ENCODE data around the gene BRCC3. TPM values are rescaled to one million over a fixed set of nuclear protein-coding genes. Genes with fewer than 3 reads are reported as not detected.
A peak's percentile ranks its signal among the peaks of the same experiment; 100 is the strongest.

The BRCC3 gene
- total RNA-seq, 2 experiments from 2014 or later, result 28.1 to 30.3 TPM

GRCh38 chrX:155035688-155036087, 35.6 kb upstream of the BRCC3 start:
- POLR2A ChIA-PET, result no interaction called here
- H3K27me3 Mint-ChIP-seq, result no peaks in the 10 kb centered on the region
- H3K36me3 Mint-ChIP-seq (ENCODE audit: low read depth), result peaks cover 34% of the 10 kb centered on the region
- peaks cover 3% of the 10 kb centered on the region for H3K9me3 Mint-ChIP-seq (ENCODE audit: low read depth)
- CTCF ChIA-PET, result no interaction called here
- peaks cover 22% of the 10 kb centered on the region for H3K4me1 Mint-ChIP-seq
- ATAC-seq, result no peak
- DNase-seq, result no peak
- H3K27ac Mint-ChIP-seq, result no peak overlapping the region
- H3K4me3 Mint-ChIP-seq, result no peak overlapping the region
- intact Hi-C loops (cut with DNase I, micrococcal nuclease), result no loop called here

GRCh38 chrX:155046129-155046810, 25.0 kb upstream of the BRCC3 start:
- ATAC-seq (no peak), DNase-seq (no peak)
- Mint-ChIP-seq H3K27ac (no peak overlapping the region), H3K27me3 (no peaks in the 10 kb centered on the region), H3K9me3 (ENCODE audit: low read depth) (no peaks in the 10 kb centered on the region), H3K4me3 (no peak overlapping the region), H3K36me3 (ENCODE audit: low read depth) (peaks cover 10% of the 10 kb centered on the region), H3K4me1 (peaks cover 35% of the 10 kb centered on the region)
- intact Hi-C loops (cut with DNase I, micrococcal nuclease), result no loop called here
- ChIA-PET POLR2A (no interaction called here), CTCF (interaction anchor here (0.8 to 2.3 kb wide), 4 partner anchors 11 to 171 kb away, joined by 3 to 13 read pairs (median 4); no protein-coding TSS in a partner anchor)

- Mint-ChIP-seq H3K9me3 (ENCODE audit: low read depth) (no peaks in the 10 kb centered on the region), H3K36me3 (ENCODE audit: low read depth) (peaks cover 15% of the 10 kb centered on the region), H3K4me3 (no peak overlapping the region), H3K4me1 (peaks cover 39% of the 10 kb centered on the region), H3K27me3 (no peaks in the 10 kb centered on the region), H3K27ac (no peak overlapping the region)
- DNase-seq, result no peak
- no peak for ATAC-seq
- intact Hi-C loops (cut with DNase I, micrococcal nuclease), result no loop called here
- ChIA-PET POLR2A (no interaction called here), CTCF (interaction anchor here (0.7 to 2.3 kb wide), 5 partner anchors 10 to 170 kb away, joined by 3 to 13 read pairs (median 3); no protein-coding TSS in a partner anchor)
Measured at GRCh38 chrX:155046811-155047528, 24.3 kb upstream of the BRCC3 start.

- no peak overlapping the region for H3K4me3 Mint-ChIP-seq
- ATAC-seq (peak; percentile 60), DNase-seq (peak; percentile 69)
- no peaks in the 10 kb centered on the region for H3K9me3 Mint-ChIP-seq (ENCODE audit: low read depth)
- intact Hi-C loops (cut with DNase I, micrococcal nuclease), result no loop called here
- no peaks in the 10 kb centered on the region for H3K27me3 Mint-ChIP-seq
- peaks cover 23% of the 10 kb centered on the region for H3K36me3 Mint-ChIP-seq (ENCODE audit: low read depth)
- CTCF ChIA-PET, result interaction anchor here (0.7 to 1.8 kb wide), 8 partner anchors 10 to 131 kb away, joined by 3 to 5 read pairs (median 4); partner anchors contain the start of gene FUNDC2
- POLR2A ChIA-PET, result no interaction called here
- H3K27ac Mint-ChIP-seq, result peak overlapping the region; percentile 61
- H3K4me1 Mint-ChIP-seq, result peaks cover 45% of the 10 kb centered on the region
Measured at GRCh38 chrX:155048977-155049619, 22.2 kb upstream of the BRCC3 start.

GRCh38 chrX:155052738-155053498, 18.4 kb upstream of the BRCC3 start:
- ChIA-PET POLR2A (no interaction called here), CTCF (no interaction called here)
- H3K36me3 Mint-ChIP-seq (ENCODE audit: low read depth), result peaks cover 22% of the 10 kb centered on the region
- no peaks in the 10 kb centered on the region for H3K27me3 Mint-ChIP-seq
- ATAC-seq (no peak), DNase-seq (no peak)
- H3K27ac Mint-ChIP-seq, result no peak overlapping the region
- no peak overlapping the region for H3K4me3 Mint-ChIP-seq
- intact Hi-C loops (cut with DNase I, micrococcal nuclease), result no loop called here
- peaks cover 62% of the 10 kb centered on the region for H3K4me1 Mint-ChIP-seq
- no peaks in the 10 kb centered on the region for H3K9me3 Mint-ChIP-seq (ENCODE audit: low read depth)

GRCh38 chrX:155053656-155054055, 17.7 kb upstream of the BRCC3 start:
- ChIA-PET CTCF (no interaction called here), POLR2A (no interaction called here)
- peak overlapping the region; percentile 70 for H3K27ac Mint-ChIP-seq
- no peaks in the 10 kb centered on the region for H3K27me3 Mint-ChIP-seq
- intact Hi-C loops (cut with DNase I, micrococcal nuclease), result no loop called here
- H3K4me3 Mint-ChIP-seq, result no peak overlapping the region
- no peak for ATAC-seq
- H3K36me3 Mint-ChIP-seq (ENCODE audit: low read depth), result peaks cover 22% of the 10 kb centered on the region
- DNase-seq, result no peak
- H3K4me1 Mint-ChIP-seq, result peaks cover 58% of the 10 kb centered on the region
- no peaks in the 10 kb centered on the region for H3K9me3 Mint-ChIP-seq (ENCODE audit: low read depth)

GRCh38 chrX:155054255-155054654, 17.1 kb upstream of the BRCC3 start:
- Mint-ChIP-seq H3K4me3 (no peak overlapping the region), H3K9me3 (ENCODE audit: low read depth) (no peaks in the 10 kb centered on the region), H3K36me3 (ENCODE audit: low read depth) (peaks cover 19% of the 10 kb centered on the region), H3K4me1 (peaks cover 52% of the 10 kb centered on the region), H3K27me3 (no peaks in the 10 kb centered on the region), H3K27ac (no peak overlapping the region)
- DNase-seq (no peak), ATAC-seq (no peak)
- intact Hi-C loops (cut with DNase I, micrococcal nuclease), result no loop called here
- POLR2A ChIA-PET, result no interaction called here
- CTCF ChIA-PET, result interaction anchor here (1.0 kb wide), 1 partner anchor 72 kb away, joined by 3 read pairs; no protein-coding TSS in a partner anchor

GRCh38 chrX:155055494-155055893, 15.8 kb upstream of the BRCC3 start:
- H3K4me3 Mint-ChIP-seq, result no peak overlapping the region
- H3K27ac Mint-ChIP-seq, result peak overlapping the region; percentile 37
- ATAC-seq (peak; percentile 44), DNase-seq (peak; percentile 23)
- intact Hi-C loops (cut with DNase I, micrococcal nuclease), result no loop called here
- no peaks in the 10 kb centered on the region for H3K9me3 Mint-ChIP-seq (ENCODE audit: low read depth)
- peaks cover 43% of the 10 kb centered on the region for H3K4me1 Mint-ChIP-seq
- H3K27me3 Mint-ChIP-seq, result no peaks in the 10 kb centered on the region
- POLR2A ChIA-PET, result interaction anchor here (0.5 kb wide), 1 partner anchor 70 kb away, joined by 6 read pairs; no protein-coding TSS in a partner anchor
- CTCF ChIA-PET, result interaction anchor here (0.9 to 2.1 kb wide), 4 partner anchors 9 to 138 kb away, joined by 3 to 15 read pairs (median 8); no protein-coding TSS in a partner anchor
- peaks cover 18% of the 10 kb centered on the region for H3K36me3 Mint-ChIP-seq (ENCODE audit: low read depth)

GRCh38 chrX:155056471-155056870, 14.8 kb upstream of the BRCC3 start:
- Mint-ChIP-seq H3K4me3 (no peak overlapping the region), H3K9me3 (ENCODE audit: low read depth) (no peaks in the 10 kb centered on the region), H3K36me3 (ENCODE audit: low read depth) (peaks cover 17% of the 10 kb centered on the region), H3K4me1 (peaks cover 35% of the 10 kb centered on the region), H3K27ac (peak overlapping the region; percentile 55), H3K27me3 (no peaks in the 10 kb centered on the region)
- ChIA-PET CTCF (interaction anchor here (0.7 to 2.7 kb wide), 15 partner anchors 8 to 139 kb away, joined by 3 to 15 read pairs (median 8); partner anchors contain the start of gene BRCC3), POLR2A (no interaction called here)
- ATAC-seq, result peak; percentile 63
- intact Hi-C loops (cut with DNase I, micrococcal nuclease), result loop anchor here in 1 of 2 experiments (2.0 kb wide), 3 partner anchors 14 to 138 kb away; partner anchors contain the start of genes BRCC3, CMC4, FUNDC2 and MTCP1
- no peak for DNase-seq

GRCh38 chrX:155056877-155057792, 14.2 kb upstream of the BRCC3 start:
- ChIA-PET CTCF (interaction anchor here (0.6 to 2.7 kb wide), 18 partner anchors 8 to 159 kb away, joined by 3 to 15 read pairs (median 6); partner anchors contain the start of genes BRCC3, FUNDC2 and VBP1), POLR2A (no interaction called here)
- H3K4me1 Mint-ChIP-seq, result peaks cover 33% of the 10 kb centered on the region
- intact Hi-C loops (cut with DNase I, micrococcal nuclease), result loop anchor here (1.0 to 2.0 kb wide), 6 partner anchors 14 to 138 kb away; partner anchors contain the start of genes BRCC3 (in 1 of the 2), CMC4 (in 1 of the 2), FUNDC2 (in 1 of the 2) and MTCP1 (in 1 of the 2)
- H3K36me3 Mint-ChIP-seq (ENCODE audit: low read depth), result peaks cover 16% of the 10 kb centered on the region
- H3K27me3 Mint-ChIP-seq, result no peaks in the 10 kb centered on the region
- DNase-seq, result peak; percentile 63
- peak; percentile 82 for ATAC-seq
- H3K9me3 Mint-ChIP-seq (ENCODE audit: low read depth), result no peaks in the 10 kb centered on the region
- H3K4me3 Mint-ChIP-seq, result peak overlapping the region; percentile 21
- H3K27ac Mint-ChIP-seq, result peak overlapping the region; percentile 25

Data from activated CD4-positive, alpha-beta T cell treated with anti-CD3 and anti-CD28 coated beads for 36 hours (primary cell).